ENCODE results near the gene MRPS22. TPM values are rescaled to one million over a fixed set of nuclear protein-coding genes. Genes with fewer than 3 reads are reported as not detected.

MRPS22 gene
- total and polyA plus RNA-seq, 2 of the 8 experiments (the other 6 are each of a cell fraction or from before 2014, with no cell fraction given), result 28.3 to 45.8 TPM

- no peak for TF ChIP-seq CHD7 (IDR thresholded peaks at IDR 0.05; ENCODE audit: insufficient replicate concordance, low read length)
- TF ChIP-seq HDAC2 (IDR thresholded peaks at IDR 0.05; ENCODE audit: borderline replicate concordance in 1 of 2, low read depth in 2 of 2, low read length in 2 of 2), result no peak
- TF ChIP-seq CREB1 (IDR thresholded peaks at IDR 0.05), result no peak
- no peak for TF ChIP-seq JUND (IDR thresholded peaks at IDR 0.05; ENCODE audit: low read length)
- no peak for TF ChIP-seq KDM1A (IDR thresholded peaks at IDR 0.05; ENCODE audit: borderline replicate concordance, low read length)
- no peak for TF ChIP-seq EP300 (IDR thresholded peaks at IDR 0.05; ENCODE audit: borderline replicate concordance in 1 of 2, low read depth in 2 of 2, low read length in 2 of 2)
- TF ChIP-seq HDAC6 (IDR thresholded peaks at IDR 0.05; ENCODE audit: low read depth, low read length), result no peak
- TF ChIP-seq GABPA (IDR thresholded peaks at IDR 0.05; ENCODE audit: borderline replicate concordance, insufficient read depth, low read length), result no peak
- no peak for TF ChIP-seq MAX (IDR thresholded peaks at IDR 0.05)
- TF ChIP-seq SP4 (IDR thresholded peaks at IDR 0.05; ENCODE audit: low read length), result no peak
Observed at GRCh38 chr3:139364549-139364948, 20.7 kb downstream of the MRPS22 start (continued).

Measured in H1 (cell line).